PC-3 (cell line): ENCODE data around the gene EHD4. TPM values are rescaled to one million over a fixed set of nuclear protein-coding genes. Genes with fewer than 3 reads are reported as not detected.

Source experiments
- ATAC-seq: fragments of 200-7000 bp; cut with Tn5 transposase; 2 replicates; pipeline ENCODE4 v1.9.1; 2020; ENCODE audit warnings: mild to moderate bottlenecking, moderate library complexity
- BruUV-seq: library from RNA; stranded (reverse); fragments of 400-500 nt; replicated peaks from 2 replicates; lab custom pipeline; 2021; lab: Mats Ljungman, UMichigan
- CTCF ChIA-PET: fragments of 300-600 bp; sonication (Branson Sonifier 250); formaldehyde crosslinking; loops from one replicate; lab custom pipeline; 2022; ENCODE audit warnings: antibody characterized with exemption; lab: Charles Lee
- POLR2A ChIA-PET: fragments of 300-600 bp; sonication (Branson Sonifier 250); formaldehyde crosslinking; loops from one replicate; lab custom pipeline; 2022; ENCODE audit warnings: antibody characterized with exemption; ENCODE audit not compliant: unreplicated experiment; lab: Charles Lee
- DNase-seq: peaks from one replicate; pipeline ENCODE4 v3.0.0-alpha.2; 2015
- H2AFZ ChIP-seq: fragments of 300-600 bp; sonication (generic); 2 replicates; pipeline ENCODE4 v1.6.0; 2016; ENCODE audit warnings: antibody characterized with exemption, low read length
- H3F3A ChIP-seq: fragments of 300-600 bp; sonication (generic); one replicate; pipeline ENCODE4 v1.6.0; 2017; ENCODE audit warnings: antibody characterized with exemption, low read length, control low read depth, mild to moderate bottlenecking; ENCODE audit not compliant: unreplicated experiment
- H3K27ac ChIP-seq: fragments of 300-600 bp; sonication (generic); 2 replicates; pipeline ENCODE4 v1.5.1; 2016; ENCODE audit warnings: mild to moderate bottlenecking, low read length
- H3K27me3 ChIP-seq: fragments of 300-600 bp; sonication (generic); 2 replicates; pipeline ENCODE4 v1.6.1; 2016; ENCODE audit warnings: low read length, mixed read lengths
- H3K36me3 ChIP-seq: fragments of 300-600 bp; sonication (generic); 2 replicates; pipeline ENCODE4 v1.6.1; 2016; ENCODE audit warnings: low read depth, mixed run types, low read length, mixed read lengths
- H3K4me1 ChIP-seq: fragments of 300-600 bp; sonication (generic); 2 replicates; pipeline ENCODE4 v1.5.1; 2016; ENCODE audit warnings: low read length; ENCODE audit not compliant: insufficient read depth
- H3K4me2 ChIP-seq: fragments of 300-600 bp; sonication (generic); 2 replicates; pipeline ENCODE4 v1.6.0; 2016; ENCODE audit warnings: low read length
- H3K4me3 ChIP-seq: fragments of 300-600 bp; sonication (generic); 2 replicates; pipeline ENCODE4 v1.5.1; 2016; ENCODE audit warnings: mild to moderate bottlenecking, low read length, mixed read lengths
- H3K79me2 ChIP-seq: fragments of 300-600 bp; sonication (generic); 2 replicates; pipeline ENCODE4 v1.6.1; 2017; ENCODE audit warnings: low read length, mixed read lengths
- H3K9ac ChIP-seq: fragments of 300-600 bp; sonication (generic); 2 replicates; pipeline ENCODE4 v1.6.0; 2016; ENCODE audit warnings: mild to moderate bottlenecking, low read length
- H3K9me2 ChIP-seq: fragments of 300-600 bp; sonication (generic); replicated peaks from 2 replicates; pipeline ENCODE4 v1.6.1; 2016; ENCODE audit warnings: mixed run types, low read length, mixed read lengths
- H3K9me3 ChIP-seq: fragments of 300-600 bp; sonication (generic); 2 replicates; pipeline ENCODE4 v1.6.1; 2016; ENCODE audit warnings: low read length, mixed read lengths
- H4K20me1 ChIP-seq: fragments of 300-600 bp; sonication (generic); 2 replicates; pipeline ENCODE4 v1.6.1; 2016; ENCODE audit warnings: low read length, mixed read lengths
- EZH2 ChIP-seq: fragments of 300-600 bp; sonication (generic); IDR thresholded peaks from one replicate; pipeline ENCODE4 v1.6.1; 2017; ENCODE audit warnings: antibody characterized with exemption, mild to moderate bottlenecking, low read length; ENCODE audit not compliant: unreplicated experiment
- EZH2phosphoT487 ChIP-seq: fragments of 300-600 bp; sonication (generic); IDR thresholded peaks from 2 replicates; pipeline ENCODE4 v1.6.1; 2018; ENCODE audit warnings: mild to moderate bottlenecking, antibody characterized with exemption, low read length, borderline replicate concordance
- intact Hi-C: fragments of 100-400 bp; cut with micrococcal nuclease; formaldehyde crosslinking; loops from 2 replicates; pipeline ENCODE4 v1.9.0; 2023
- total RNA-seq: library from RNA; depleted of rRNA; stranded (reverse); fragments of >200 nt; gene quantifications from 2 replicates; pipeline ENCODE4 v1.2.3, GENCODE V29; 2014
- TF ChIP-seq, protein P1 (sequence below): fragments of 300-600 bp; sonication (generic); conservative IDR thresholded peaks from 2 replicates; pipeline ENCODE4 v1.5.1; 2017; ENCODE audit warnings: antibody characterized with exemption, low read depth, mild to moderate bottlenecking, low read length

The EHD4 gene
- total RNA-seq, 1 experiment from 2014 or later, result 57.8 TPM

GRCh38 chr15:41948490-41948889 lies 23.9 kb downstream of the EHD4 start:
- peaks cover 24% of the 10 kb centered on the region for H3K4me1 ChIP-seq
- H3K36me3 ChIP-seq, result peaks cover 42% of the 10 kb centered on the region
- POLR2A ChIA-PET, result no interaction called here
- H3K9me3 ChIP-seq, result no peaks in the 10 kb centered on the region
- H3K4me3 ChIP-seq, result no peak overlapping the region
- BruUV-seq, result no TSS peak
- no peak overlapping the region for H3K4me2 ChIP-seq
- H3K27ac ChIP-seq, result no peak overlapping the region
- intact Hi-C loops, result no loop called here
- no peaks in the 10 kb centered on the region for H3K9me2 ChIP-seq
- DNase-seq (no peak), ATAC-seq (no peak)
- no peak overlapping the region for H3K9ac ChIP-seq
- H3K79me2 ChIP-seq, result peaks cover 73% of the 10 kb centered on the region
- H2AFZ ChIP-seq, result no peak overlapping the region
- H3K27me3 ChIP-seq, result no peaks in the 10 kb centered on the region
- CTCF ChIA-PET, result no interaction called here
- 0 out of 2 replicates have a peak, but pooled peaks cover 2% of the 10 kb centered on the region for H4K20me1 ChIP-seq
- TF ChIP-seq EZH2 (no peak), EZH2phosphoT487 (no peak)
- TF ChIP-seq, protein P1, sequence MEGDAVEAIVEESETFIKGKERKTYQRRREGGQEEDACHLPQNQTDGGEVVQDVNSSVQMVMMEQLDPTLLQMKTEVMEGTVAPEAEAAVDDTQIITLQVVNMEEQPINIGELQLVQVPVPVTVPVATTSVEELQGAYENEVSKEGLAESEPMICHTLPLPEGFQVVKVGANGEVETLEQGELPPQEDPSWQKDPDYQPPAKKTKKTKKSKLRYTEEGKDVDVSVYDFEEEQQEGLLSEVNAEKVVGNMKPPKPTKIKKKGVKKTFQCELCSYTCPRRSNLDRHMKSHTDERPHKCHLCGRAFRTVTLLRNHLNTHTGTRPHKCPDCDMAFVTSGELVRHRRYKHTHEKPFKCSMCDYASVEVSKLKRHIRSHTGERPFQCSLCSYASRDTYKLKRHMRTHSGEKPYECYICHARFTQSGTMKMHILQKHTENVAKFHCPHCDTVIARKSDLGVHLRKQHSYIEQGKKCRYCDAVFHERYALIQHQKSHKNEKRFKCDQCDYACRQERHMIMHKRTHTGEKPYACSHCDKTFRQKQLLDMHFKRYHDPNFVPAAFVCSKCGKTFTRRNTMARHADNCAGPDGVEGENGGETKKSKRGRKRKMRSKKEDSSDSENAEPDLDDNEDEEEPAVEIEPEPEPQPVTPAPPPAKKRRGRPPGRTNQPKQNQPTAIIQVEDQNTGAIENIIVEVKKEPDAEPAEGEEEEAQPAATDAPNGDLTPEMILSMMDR, result no peak
- no peaks in the 10 kb centered on the region for H3F3A ChIP-seq

DNA sequence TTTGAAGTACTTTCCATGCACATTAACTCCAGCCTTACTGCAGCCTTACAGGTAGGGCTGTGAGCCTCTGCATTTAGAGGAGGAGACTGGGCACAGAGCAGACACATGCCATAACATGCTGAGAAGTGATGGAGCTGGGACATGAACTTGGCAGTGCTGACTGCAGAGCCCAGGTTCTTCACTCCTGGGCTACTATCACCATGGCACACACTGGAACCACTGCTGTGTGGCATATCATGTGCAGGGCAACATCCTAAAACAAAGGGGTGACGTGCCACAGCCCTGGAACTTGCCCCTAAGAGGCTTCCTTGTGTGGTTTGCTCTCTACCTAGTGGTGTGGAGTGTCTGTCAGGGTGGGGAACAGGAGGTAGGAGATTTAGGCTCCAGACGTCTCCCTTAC lies 25.4 kb downstream of the EHD4 start:
- H4K20me1 ChIP-seq, result no peaks in the 10 kb centered on the region
- H3K4me3 ChIP-seq, result no peak overlapping the region
- H3K9ac ChIP-seq, result no peak overlapping the region
- H3K4me1 ChIP-seq, result peaks cover 34% of the 10 kb centered on the region
- H3K27me3 ChIP-seq, result no peaks in the 10 kb centered on the region
- POLR2A ChIA-PET, result no interaction called here
- no peak for ATAC-seq
- TF ChIP-seq, protein P1, result no peak
- TF ChIP-seq EZH2phosphoT487 (no peak), EZH2 (no peak)
- intact Hi-C loops, result loop anchor here (1.0 kb wide), 1 partner anchor 14 kb away; no protein-coding TSS in a partner anchor
- H3K9me2 ChIP-seq, result no peaks in the 10 kb centered on the region
- DNase-seq, result no peak
- peaks cover 41% of the 10 kb centered on the region for H3K36me3 ChIP-seq
- H3K9me3 ChIP-seq, result no peaks in the 10 kb centered on the region
- H3K79me2 ChIP-seq, result peaks cover 82% of the 10 kb centered on the region
- no TSS peak for BruUV-seq
- no peak overlapping the region for H2AFZ ChIP-seq
- H3K27ac ChIP-seq, result no peak overlapping the region
- no peak overlapping the region for H3K4me2 ChIP-seq
- CTCF ChIA-PET, result no interaction called here
- no peaks in the 10 kb centered on the region for H3F3A ChIP-seq

DNA sequence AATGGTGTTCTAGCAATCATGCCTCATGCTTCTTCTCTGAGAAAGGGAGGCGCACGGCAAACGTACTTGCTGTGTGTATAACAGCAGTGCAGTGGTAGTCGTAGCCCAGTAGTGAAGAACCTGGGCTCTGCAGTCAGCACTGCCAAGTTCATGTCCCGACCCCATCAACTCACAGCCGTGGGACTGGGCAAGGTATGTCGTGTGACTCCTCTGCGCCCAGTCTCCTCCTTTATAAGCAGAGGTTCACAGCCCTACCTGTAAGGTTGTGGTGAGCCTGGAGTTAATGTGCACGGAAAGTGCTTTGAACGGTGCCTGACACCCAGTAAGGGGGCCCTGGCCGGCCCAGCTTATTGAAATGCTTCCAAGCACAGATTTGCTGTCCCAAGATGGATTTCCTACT lies 26.6 kb downstream of the EHD4 start:
- intact Hi-C loops, result no loop called here
- H3K9ac ChIP-seq, result no peak overlapping the region
- no peak overlapping the region for H3K27ac ChIP-seq
- no peaks in the 10 kb centered on the region for H3K9me2 ChIP-seq
- peaks cover 39% of the 10 kb centered on the region for H3K36me3 ChIP-seq
- TF ChIP-seq, protein P1, result no peak
- TF ChIP-seq EZH2phosphoT487 (no peak), EZH2 (no peak)
- BruUV-seq, result no TSS peak
- no peak overlapping the region for H3K4me3 ChIP-seq
- peaks cover 81% of the 10 kb centered on the region for H3K79me2 ChIP-seq
- H3K9me3 ChIP-seq, result no peaks in the 10 kb centered on the region
- H3K4me1 ChIP-seq, result peaks cover 46% of the 10 kb centered on the region
- H2AFZ ChIP-seq, result no peak overlapping the region
- no peaks in the 10 kb centered on the region for H4K20me1 ChIP-seq
- no peaks in the 10 kb centered on the region for H3K27me3 ChIP-seq
- no peak overlapping the region for H3K4me2 ChIP-seq
- DNase-seq (no peak), ATAC-seq (no peak)
- POLR2A ChIA-PET, result no interaction called here
- CTCF ChIA-PET, result no interaction called here
- peaks cover 7% of the 10 kb centered on the region for H3F3A ChIP-seq
